ENCODE results near the gene TMCC3. TPM values are rescaled to one million over a fixed set of nuclear protein-coding genes. Genes with fewer than 3 reads are reported as not detected.

The TMCC3 gene
- total RNA-seq, 4 donors from 2014 or later: 9.0 to 16.1 (median 14.6) TPM

GRCh38 chr12:94660436-94660835 lies 10.1 kb upstream of the TMCC3 start:
- DNase-seq (ENCODE audit: low spot score in 2 of 2): no peak
- Histone ChIP-seq H3K27me3 (no peaks in the 10 kb centered on the region), H3K4me1 (peaks cover 0 to 24% (median 0%) of the 10 kb centered on the region in 4 donors), H3K27ac (no peak overlapping the region), H3K9me3 (no peaks in the 10 kb centered on the region), H3K4me3 (no peak overlapping the region), H3K36me3 (no peaks in the 10 kb centered on the region)
- TF ChIP-seq POLR2A (IDR thresholded peaks at IDR 0.05) (no peak), EP300 (IDR thresholded peaks at IDR 0.05) (no peak)
- TF ChIP-seq, protein P1, sequence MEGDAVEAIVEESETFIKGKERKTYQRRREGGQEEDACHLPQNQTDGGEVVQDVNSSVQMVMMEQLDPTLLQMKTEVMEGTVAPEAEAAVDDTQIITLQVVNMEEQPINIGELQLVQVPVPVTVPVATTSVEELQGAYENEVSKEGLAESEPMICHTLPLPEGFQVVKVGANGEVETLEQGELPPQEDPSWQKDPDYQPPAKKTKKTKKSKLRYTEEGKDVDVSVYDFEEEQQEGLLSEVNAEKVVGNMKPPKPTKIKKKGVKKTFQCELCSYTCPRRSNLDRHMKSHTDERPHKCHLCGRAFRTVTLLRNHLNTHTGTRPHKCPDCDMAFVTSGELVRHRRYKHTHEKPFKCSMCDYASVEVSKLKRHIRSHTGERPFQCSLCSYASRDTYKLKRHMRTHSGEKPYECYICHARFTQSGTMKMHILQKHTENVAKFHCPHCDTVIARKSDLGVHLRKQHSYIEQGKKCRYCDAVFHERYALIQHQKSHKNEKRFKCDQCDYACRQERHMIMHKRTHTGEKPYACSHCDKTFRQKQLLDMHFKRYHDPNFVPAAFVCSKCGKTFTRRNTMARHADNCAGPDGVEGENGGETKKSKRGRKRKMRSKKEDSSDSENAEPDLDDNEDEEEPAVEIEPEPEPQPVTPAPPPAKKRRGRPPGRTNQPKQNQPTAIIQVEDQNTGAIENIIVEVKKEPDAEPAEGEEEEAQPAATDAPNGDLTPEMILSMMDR (IDR thresholded peaks at IDR 0.05): no peak
- WGBS, 2 donors: 69 to 76% methylated on average over 3 of the region's 3 CpGs

- H3K36me3 ChIP-seq: no peaks in the 10 kb centered on the region
- H3K4me3 ChIP-seq: no peak overlapping the region
- TF ChIP-seq, protein P1 (IDR thresholded peaks at IDR 0.05): no peak
- TF ChIP-seq EP300 (IDR thresholded peaks at IDR 0.05) (no peak), POLR2A (IDR thresholded peaks at IDR 0.05) (no peak)
- H3K27me3 ChIP-seq: no peaks in the 10 kb centered on the region
- DNase-seq (ENCODE audit: low spot score in 2 of 2): no peak
- H3K4me1 ChIP-seq: peaks cover 0 to 24% (median 0%) of the 10 kb centered on the region in 4 donors
- WGBS, 2 donors: 70 to 71% methylated on average over 3 of the region's 3 CpGs
- no peak overlapping the region for H3K27ac ChIP-seq
- H3K9me3 ChIP-seq: no peaks in the 10 kb centered on the region
These were observed 9.1 kb upstream of the TMCC3 start for GRCh38 chr12:94659346-94659930.

- 10 to 29% methylated on average over 1 of the region's 1 CpG for WGBS, 2 donors
- DNase-seq (ENCODE audit: low spot score in 2 of 2): no peak
- TF ChIP-seq POLR2A (IDR thresholded peaks at IDR 0.05) (no peak), EP300 (IDR thresholded peaks at IDR 0.05) (no peak)
- TF ChIP-seq, protein P1 (IDR thresholded peaks at IDR 0.05): no peak
- no peak overlapping the region for H3K4me3 ChIP-seq
- no peak overlapping the region for H3K27ac ChIP-seq
- no peaks in the 10 kb centered on the region for H3K36me3 ChIP-seq
- peaks cover 0 to 24% (median 0%) of the 10 kb centered on the region in 4 donors for H3K4me1 ChIP-seq
- no peaks in the 10 kb centered on the region for H3K27me3 ChIP-seq
- H3K9me3 ChIP-seq: no peaks in the 10 kb centered on the region
These were observed 8.6 kb upstream of the TMCC3 start for GRCh38 chr12:94658931-94659330.

DNA sequence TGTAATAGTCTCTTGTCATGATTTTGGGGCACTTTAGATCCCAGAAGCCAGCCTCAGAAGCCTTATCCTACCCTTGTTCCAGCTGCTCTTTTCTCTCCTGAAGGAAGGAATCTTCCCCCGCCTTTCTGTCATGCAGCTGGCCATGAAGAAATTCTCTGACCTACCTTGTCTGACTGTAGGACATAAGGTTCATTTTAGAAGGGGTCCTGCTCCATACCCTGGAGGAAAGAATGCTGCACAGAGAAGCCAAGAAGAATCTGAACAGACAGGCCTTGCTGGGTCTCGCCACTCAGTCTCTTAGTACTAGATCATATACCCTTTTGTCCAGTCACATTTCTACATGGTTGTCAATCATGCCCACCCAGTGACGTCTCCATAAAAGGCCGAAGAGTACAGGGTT lies 6.2 kb upstream of the TMCC3 start:
- Histone ChIP-seq H3K36me3 (no peaks in the 10 kb centered on the region), H3K9me3 (no peaks in the 10 kb centered on the region), H3K4me3 (no peak overlapping the region), H3K27me3 (no peaks in the 10 kb centered on the region), H3K27ac (no peak overlapping the region), H3K4me1 (peaks cover 0 to 15% (median 0%) of the 10 kb centered on the region in 4 donors)
- TF ChIP-seq, protein P1 (IDR thresholded peaks at IDR 0.05): no peak
- TF ChIP-seq EP300 (IDR thresholded peaks at IDR 0.05): no peak
- TF ChIP-seq POLR2A (IDR thresholded peaks at IDR 0.05): no peak
- WGBS, 2 donors: 87% methylated on average over 4 of the region's 4 CpGs
- DNase-seq (ENCODE audit: low spot score in 2 of 2): no peak

GRCh38 chr12:94649349-94650142 lies 811 bp downstream of the TMCC3 start:
- 6 to 13% methylated on average over 23 to 31 of the region's 72 CpGs for WGBS, 2 donors
- peak in 1 of 2 donors; percentile 29 for DNase-seq (ENCODE audit: low spot score in 2 of 2)
- Histone ChIP-seq H3K27me3 (no peaks in the 10 kb centered on the region), H3K4me3 (peak overlapping the region; percentile 72 to 93 (median 83)), H3K27ac (peak overlapping the region; percentile 74 to 88 (median 76)), H3K9me3 (no peaks in the 10 kb centered on the region), H3K36me3 (no peaks in the 10 kb centered on the region), H3K4me1 (peaks cover 0 to 27% (median 5%) of the 10 kb centered on the region in 4 donors)
- no peak for TF ChIP-seq EP300 (IDR thresholded peaks at IDR 0.05)
- TF ChIP-seq, protein P1 (IDR thresholded peaks at IDR 0.05): peak; percentile 18 to 54 (median 43)
- TF ChIP-seq POLR2A (IDR thresholded peaks at IDR 0.05): no peak

All from tibial nerve (tissue), 4 donors.